GM19438 (cell line): Measurements from ENCODE around the gene DLL4.
"Not testable (repeated sequence)": the region's sequence is repeated elsewhere in the genome, so short reads cannot be mapped to it uniquely, and the experiment has no call there.

ENCODE experiments used
- ATAC-seq: cut with Tn5 transposase; IDR thresholded peaks from one replicate; pipeline ENCODE4 v1.9.1; 2021; ENCODE audit warnings: low read depth; ENCODE audit not compliant: unreplicated experiment

The DLL4 gene

GRCh38 chr15:40940296-40940801 is 11.2 kb downstream of the DLL4 start:
- no peak for ATAC-seq

GRCh38 chr15:40941068-40941527 is 12.0 kb downstream of the DLL4 start:
- ATAC-seq, result no peak

- peak; percentile 67 for ATAC-seq
Observed at GRCh38 chr15:40941528-40942336, 12.6 kb downstream of the DLL4 start.

GRCh38 chr15:40942337-40942854 is 13.3 kb downstream of the DLL4 start:
- ATAC-seq, result no peak

GRCh38 chr15:40942878-40943277 is 13.7 kb downstream of the DLL4 start:
- ATAC-seq, result no peak

- no peak for ATAC-seq
Observed at GRCh38 chr15:40943764-40944365, 14.7 kb downstream of the DLL4 start.

- no peak for ATAC-seq
Observed at GRCh38 chr15:40944510-40945296, 15.6 kb downstream of the DLL4 start.

- no peak for ATAC-seq
Observed at GRCh38 chr15:40948706-40949473, 19.8 kb downstream of the DLL4 start.

- ATAC-seq, result no peak
Observed at GRCh38 chr15:40949756-40950207, 20.6 kb downstream of the DLL4 start.

- ATAC-seq, result no peak
Observed at GRCh38 chr15:40951764-40952163, 22.6 kb downstream of the DLL4 start.

- no peak for ATAC-seq
Observed at GRCh38 chr15:40952301-40952900, 23.3 kb downstream of the DLL4 start.

GRCh38 chr15:40952901-40953712 is 24.0 kb downstream of the DLL4 start, which contains the start of gene CHAC1:
TSS of gene CHAC1 (plus strand) at chr15:40953471. CDS start at chr15:40953584, 113 bp downstream.
- ATAC-seq, result peak; percentile 78

- peak; percentile 7 for ATAC-seq
Observed at GRCh38 chr15:40953713-40954074, 24.6 kb downstream of the DLL4 start.

GRCh38 chr15:40954158-40954848 is 25.2 kb downstream of the DLL4 start:
- not testable (repeated sequence) for ATAC-seq

- ATAC-seq, result no peak
Observed at GRCh38 chr15:40955141-40955903, 26.2 kb downstream of the DLL4 start.

GRCh38 chr15:40955930-40956540 is 26.9 kb downstream of the DLL4 start:
- no peak for ATAC-seq

GRCh38 chr15:40956541-40956982 is 27.4 kb downstream of the DLL4 start:
- no peak for ATAC-seq
